NB4 (cell line): ENCODE measurements around the gene CYB5RL.

Source experiments
- MYC ChIP-seq: IDR thresholded peaks from 2 replicates; pipeline ENCODE4 v1.6.1; 2011; ENCODE audit warnings: low read depth, low read length
- POLR2A ChIP-seq: IDR thresholded peaks from 2 replicates; pipeline ENCODE4 v1.6.1; 2011; ENCODE audit warnings: mild to moderate bottlenecking; ENCODE audit not compliant: insufficient read length; ENCODE audit errors: extremely low read depth
- TF ChIP-seq, protein P1 (sequence below): IDR thresholded peaks from one replicate; pipeline ENCODE4 v1.5.1; 2012; ENCODE audit warnings: low read depth, low read length
- TF ChIP-seq, protein P2 (sequence below): IDR thresholded peaks from 2 replicates; pipeline ENCODE4 v1.6.1; 2011; ENCODE audit warnings: low read depth, low read length

DNA sequence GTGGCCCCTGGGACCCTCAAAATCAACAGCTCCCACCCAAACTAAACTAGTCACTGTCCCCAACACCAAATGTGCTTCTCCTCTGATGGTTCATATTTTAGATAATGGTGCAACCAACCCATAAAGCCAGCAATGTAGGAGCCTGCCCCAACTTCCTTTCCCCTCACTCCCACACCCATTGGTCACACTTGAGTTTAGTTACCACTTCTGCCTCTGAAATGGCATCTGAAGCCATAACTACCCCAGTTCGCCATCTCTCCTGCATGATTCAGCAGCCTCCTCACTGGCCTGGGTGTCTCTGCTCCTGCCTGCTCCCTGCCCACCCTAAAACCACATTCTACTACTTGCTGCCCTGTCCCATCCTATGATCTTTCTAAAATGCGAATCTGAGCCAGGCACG is 43.6 kb downstream of the CYB5RL start:
- TF ChIP-seq, protein P1, sequence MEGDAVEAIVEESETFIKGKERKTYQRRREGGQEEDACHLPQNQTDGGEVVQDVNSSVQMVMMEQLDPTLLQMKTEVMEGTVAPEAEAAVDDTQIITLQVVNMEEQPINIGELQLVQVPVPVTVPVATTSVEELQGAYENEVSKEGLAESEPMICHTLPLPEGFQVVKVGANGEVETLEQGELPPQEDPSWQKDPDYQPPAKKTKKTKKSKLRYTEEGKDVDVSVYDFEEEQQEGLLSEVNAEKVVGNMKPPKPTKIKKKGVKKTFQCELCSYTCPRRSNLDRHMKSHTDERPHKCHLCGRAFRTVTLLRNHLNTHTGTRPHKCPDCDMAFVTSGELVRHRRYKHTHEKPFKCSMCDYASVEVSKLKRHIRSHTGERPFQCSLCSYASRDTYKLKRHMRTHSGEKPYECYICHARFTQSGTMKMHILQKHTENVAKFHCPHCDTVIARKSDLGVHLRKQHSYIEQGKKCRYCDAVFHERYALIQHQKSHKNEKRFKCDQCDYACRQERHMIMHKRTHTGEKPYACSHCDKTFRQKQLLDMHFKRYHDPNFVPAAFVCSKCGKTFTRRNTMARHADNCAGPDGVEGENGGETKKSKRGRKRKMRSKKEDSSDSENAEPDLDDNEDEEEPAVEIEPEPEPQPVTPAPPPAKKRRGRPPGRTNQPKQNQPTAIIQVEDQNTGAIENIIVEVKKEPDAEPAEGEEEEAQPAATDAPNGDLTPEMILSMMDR, result no peak
- TF ChIP-seq POLR2A, result no peak
- no peak for TF ChIP-seq MYC
- TF ChIP-seq, protein P2, sequence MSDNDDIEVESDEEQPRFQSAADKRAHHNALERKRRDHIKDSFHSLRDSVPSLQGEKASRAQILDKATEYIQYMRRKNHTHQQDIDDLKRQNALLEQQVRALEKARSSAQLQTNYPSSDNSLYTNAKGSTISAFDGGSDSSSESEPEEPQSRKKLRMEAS, result no peak
